ENCODE results near the gene ARAP2.

The ARAP2 gene

DNA sequence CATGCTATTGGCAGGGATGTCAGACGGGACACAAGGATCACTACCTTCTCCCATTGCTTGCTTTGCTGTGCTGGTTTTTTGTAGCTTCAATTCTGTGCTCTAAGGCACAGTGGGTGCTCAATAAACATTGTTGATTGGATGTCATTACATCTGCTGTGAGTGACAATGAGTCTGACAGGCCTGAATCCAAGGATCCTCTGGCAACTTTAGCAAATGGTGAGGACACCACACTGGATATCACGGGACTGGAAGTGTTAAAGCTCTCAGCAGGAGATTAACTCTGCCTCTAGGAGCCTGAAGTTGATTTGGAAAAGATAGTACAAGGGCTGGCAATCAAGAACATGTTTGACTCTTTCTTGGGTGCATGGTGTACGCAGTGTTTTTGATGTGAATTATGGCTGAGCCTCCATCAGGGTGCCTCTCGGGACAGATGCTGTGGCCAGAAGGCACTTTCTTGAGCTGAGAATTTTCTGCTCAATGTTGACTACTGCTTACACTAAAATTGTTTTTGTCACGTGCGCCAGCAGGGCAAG, 217.9 kb downstream of the ARAP2 start:
- no peaks in the 10 kb centered on the region for H3K9me3 ChIP-seq (ENCODE audit: insufficient read depth, low read length, severe bottlenecking)
- H2AFZ ChIP-seq (ENCODE audit: low read depth, low read length): no peak overlapping the region
- no peak overlapping the region for H3K9ac ChIP-seq (ENCODE audit: low read depth, low read length)
- no peak overlapping the region for H3K4me3 ChIP-seq (ENCODE audit: low read depth in 1 of 2, low read length in 2 of 2)
- no peaks in the 10 kb centered on the region for H4K20me1 ChIP-seq (ENCODE audit: insufficient read depth, low read length)
- no peaks in the 10 kb centered on the region for H3K27me3 ChIP-seq (ENCODE audit: insufficient read depth, low read length, poor library complexity)
- no peak overlapping the region for H3K4me2 ChIP-seq (ENCODE audit: insufficient read depth, low read length)
- H3K4me1 ChIP-seq (ENCODE audit: insufficient read depth, low read length): no peaks in the 10 kb centered on the region
- DNase-seq: no peak
- TF ChIP-seq, protein P1, sequence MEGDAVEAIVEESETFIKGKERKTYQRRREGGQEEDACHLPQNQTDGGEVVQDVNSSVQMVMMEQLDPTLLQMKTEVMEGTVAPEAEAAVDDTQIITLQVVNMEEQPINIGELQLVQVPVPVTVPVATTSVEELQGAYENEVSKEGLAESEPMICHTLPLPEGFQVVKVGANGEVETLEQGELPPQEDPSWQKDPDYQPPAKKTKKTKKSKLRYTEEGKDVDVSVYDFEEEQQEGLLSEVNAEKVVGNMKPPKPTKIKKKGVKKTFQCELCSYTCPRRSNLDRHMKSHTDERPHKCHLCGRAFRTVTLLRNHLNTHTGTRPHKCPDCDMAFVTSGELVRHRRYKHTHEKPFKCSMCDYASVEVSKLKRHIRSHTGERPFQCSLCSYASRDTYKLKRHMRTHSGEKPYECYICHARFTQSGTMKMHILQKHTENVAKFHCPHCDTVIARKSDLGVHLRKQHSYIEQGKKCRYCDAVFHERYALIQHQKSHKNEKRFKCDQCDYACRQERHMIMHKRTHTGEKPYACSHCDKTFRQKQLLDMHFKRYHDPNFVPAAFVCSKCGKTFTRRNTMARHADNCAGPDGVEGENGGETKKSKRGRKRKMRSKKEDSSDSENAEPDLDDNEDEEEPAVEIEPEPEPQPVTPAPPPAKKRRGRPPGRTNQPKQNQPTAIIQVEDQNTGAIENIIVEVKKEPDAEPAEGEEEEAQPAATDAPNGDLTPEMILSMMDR (IDR thresholded peaks at IDR 0.05; ENCODE audit: borderline replicate concordance, extremely low read depth, low read length, poor library complexity, severe bottlenecking): no peak
- TF ChIP-seq EZH2 (IDR thresholded peaks at IDR 0.05; ENCODE audit: borderline replicate concordance, low read depth, low read length, severe bottlenecking): no peak
- H3K79me2 ChIP-seq (ENCODE audit: insufficient read depth, low read length): no peaks in the 10 kb centered on the region
- ATAC-seq (ENCODE audit: insufficient read depth, low read depth): no peak
- no peak overlapping the region for H3K27ac ChIP-seq (ENCODE audit: low read length)
- H3K36me3 ChIP-seq (ENCODE audit: insufficient read depth, low read length): no peaks in the 10 kb centered on the region

DNA sequence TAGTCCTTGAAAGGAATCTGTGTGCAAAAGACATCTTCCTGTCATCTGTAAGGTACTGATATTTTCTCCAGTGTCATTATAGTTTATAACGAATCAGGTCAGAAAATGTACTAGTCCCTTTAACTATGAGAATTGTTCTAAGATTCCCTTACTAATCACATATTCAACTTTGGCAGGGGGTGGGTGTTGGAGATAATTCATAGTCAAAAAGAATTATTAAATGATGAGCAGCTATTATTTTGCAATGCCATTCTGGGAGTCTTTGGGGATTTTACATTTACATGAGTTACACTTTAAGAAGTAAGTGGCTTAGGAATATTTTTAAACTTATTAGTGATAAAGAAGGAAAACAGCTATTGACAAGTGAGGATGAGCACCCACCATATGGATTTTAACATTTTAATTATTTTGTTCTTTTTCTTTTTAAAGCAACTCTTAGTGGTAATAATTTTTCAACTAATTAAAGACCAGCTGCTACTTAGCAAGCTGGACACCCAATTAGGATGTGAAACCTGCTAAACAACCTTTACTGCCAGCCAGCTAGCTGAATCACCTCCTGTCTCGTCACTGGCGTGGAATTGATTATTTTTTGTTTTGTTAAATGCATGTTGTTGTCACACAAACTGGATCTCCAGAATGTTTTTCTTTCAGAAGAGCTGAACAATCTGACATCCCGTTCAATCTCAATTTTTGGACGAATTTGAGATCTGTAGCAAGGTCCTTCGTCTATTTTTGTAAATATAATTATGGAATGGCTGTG, 219.2 kb downstream of the ARAP2 start:
- Histone ChIP-seq H3K9ac (ENCODE audit: low read depth, low read length) (no peak overlapping the region), H3K36me3 (ENCODE audit: insufficient read depth, low read length) (no peaks in the 10 kb centered on the region), H3K4me2 (ENCODE audit: insufficient read depth, low read length) (no peak overlapping the region), H2AFZ (ENCODE audit: low read depth, low read length) (no peak overlapping the region), H3K4me3 (ENCODE audit: low read depth in 1 of 2, low read length in 2 of 2) (no peak overlapping the region), H3K4me1 (ENCODE audit: insufficient read depth, low read length) (no peaks in the 10 kb centered on the region), H4K20me1 (ENCODE audit: insufficient read depth, low read length) (no peaks in the 10 kb centered on the region), H3K27ac (ENCODE audit: low read length) (no peak overlapping the region), H3K27me3 (ENCODE audit: insufficient read depth, low read length, poor library complexity) (no peaks in the 10 kb centered on the region), H3K79me2 (ENCODE audit: insufficient read depth, low read length) (no peaks in the 10 kb centered on the region), H3K9me3 (ENCODE audit: insufficient read depth, low read length, severe bottlenecking) (no peaks in the 10 kb centered on the region)
- TF ChIP-seq, protein P1 (IDR thresholded peaks at IDR 0.05; ENCODE audit: borderline replicate concordance, extremely low read depth, low read length, poor library complexity, severe bottlenecking): no peak
- no peak for TF ChIP-seq EZH2 (IDR thresholded peaks at IDR 0.05; ENCODE audit: borderline replicate concordance, low read depth, low read length, severe bottlenecking)
- no peak for DNase-seq
- no peak for ATAC-seq (ENCODE audit: insufficient read depth, low read depth)

DNA sequence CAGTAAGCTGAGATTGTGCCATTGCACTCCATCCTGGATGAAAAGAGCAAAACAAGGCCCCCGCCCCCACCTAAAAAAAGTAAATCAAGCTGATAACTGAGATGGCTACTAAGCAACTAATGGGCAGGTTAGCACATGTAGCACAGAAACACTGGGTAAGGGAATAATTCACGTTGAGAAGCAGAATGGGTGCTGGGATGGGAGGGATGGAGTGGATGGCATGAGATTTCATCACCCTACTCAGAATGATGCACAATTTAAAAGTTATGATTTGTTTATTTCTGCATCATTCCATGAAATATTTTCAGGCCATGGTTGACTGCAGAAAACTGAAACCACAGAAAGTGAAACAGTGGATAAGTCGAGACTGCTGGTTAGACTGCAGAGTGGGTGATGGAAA, 224.0 kb downstream of the ARAP2 start:
- DNase-seq: no peak
- H3K79me2 ChIP-seq (ENCODE audit: insufficient read depth, low read length): no peaks in the 10 kb centered on the region
- H4K20me1 ChIP-seq (ENCODE audit: insufficient read depth, low read length): no peaks in the 10 kb centered on the region
- ATAC-seq (ENCODE audit: insufficient read depth, low read depth): no peak
- H3K4me3 ChIP-seq (ENCODE audit: low read depth in 1 of 2, low read length in 2 of 2): no peak overlapping the region
- TF ChIP-seq, protein P1 (IDR thresholded peaks at IDR 0.05; ENCODE audit: borderline replicate concordance, extremely low read depth, low read length, poor library complexity, severe bottlenecking): no peak
- no peak for TF ChIP-seq EZH2 (IDR thresholded peaks at IDR 0.05; ENCODE audit: borderline replicate concordance, low read depth, low read length, severe bottlenecking)
- no peak overlapping the region for H3K27ac ChIP-seq (ENCODE audit: low read length)
- H3K9ac ChIP-seq (ENCODE audit: low read depth, low read length): no peak overlapping the region
- no peaks in the 10 kb centered on the region for H3K27me3 ChIP-seq (ENCODE audit: insufficient read depth, low read length, poor library complexity)
- H3K4me1 ChIP-seq (ENCODE audit: insufficient read depth, low read length): no peaks in the 10 kb centered on the region
- H3K36me3 ChIP-seq (ENCODE audit: insufficient read depth, low read length): no peaks in the 10 kb centered on the region
- no peaks in the 10 kb centered on the region for H3K9me3 ChIP-seq (ENCODE audit: insufficient read depth, low read length, severe bottlenecking)
- H2AFZ ChIP-seq (ENCODE audit: low read depth, low read length): no peak overlapping the region
- no peak overlapping the region for H3K4me2 ChIP-seq (ENCODE audit: insufficient read depth, low read length)

Measured in DND-41 (cell line).